ENCODE results near the gene ONECUT1.

The ONECUT1 gene

GRCh38 chr15:52796753-52797520, 6.8 kb upstream of the ONECUT1 start:
- no peak for DNase-seq (ENCODE audit: low spot score)

GRCh38 chr15:52796228-52796521, 6.0 kb upstream of the ONECUT1 start:
- no peak for DNase-seq (ENCODE audit: low spot score)

GRCh38 chr15:52795464-52796227, 5.5 kb upstream of the ONECUT1 start:
- no peak for DNase-seq (ENCODE audit: low spot score)

GRCh38 chr15:52794665-52795463, 4.7 kb upstream of the ONECUT1 start:
- DNase-seq (ENCODE audit: low spot score) = no peak

GRCh38 chr15:52791776-52792175, 1.6 kb upstream of the ONECUT1 start:
- no peak for DNase-seq (ENCODE audit: low spot score)

- DNase-seq (ENCODE audit: low spot score) = no peak
Measured at GRCh38 chr15:52790941-52791751, 1.0 kb upstream of the ONECUT1 start.

- DNase-seq (ENCODE audit: low spot score) = no peak
Measured at GRCh38 chr15:52789601-52790168, 451 bp downstream of the ONECUT1 start.

GRCh38 chr15:52789008-52789600, 1.0 kb downstream of the ONECUT1 start:
- no peak for DNase-seq (ENCODE audit: low spot score)

- DNase-seq (ENCODE audit: low spot score) = no peak
Measured at GRCh38 chr15:52788099-52788986, 1.8 kb downstream of the ONECUT1 start.

GRCh38 chr15:52787549-52788098, 2.5 kb downstream of the ONECUT1 start:
- no peak for DNase-seq (ENCODE audit: low spot score)

- DNase-seq (ENCODE audit: low spot score) = no peak
Measured at GRCh38 chr15:52787123-52787503, 3.0 kb downstream of the ONECUT1 start.

- DNase-seq (ENCODE audit: low spot score) = no peak
Measured at GRCh38 chr15:52786436-52787122, 3.6 kb downstream of the ONECUT1 start.

- no peak for DNase-seq (ENCODE audit: low spot score)
Measured at GRCh38 chr15:52785672-52786406, 4.3 kb downstream of the ONECUT1 start.

GRCh38 chr15:52784799-52785671, 5.1 kb downstream of the ONECUT1 start:
- no peak for DNase-seq (ENCODE audit: low spot score)

GRCh38 chr15:52783929-52784798, 6.0 kb downstream of the ONECUT1 start:
- DNase-seq (ENCODE audit: low spot score) = no peak

- no peak for DNase-seq (ENCODE audit: low spot score)
Measured at GRCh38 chr15:52783191-52783829, 6.8 kb downstream of the ONECUT1 start.
